A673 (cell line): ENCODE data around the gene PRICKLE1. TPM values are rescaled to one million over a fixed set of nuclear protein-coding genes. Genes with fewer than 3 reads are reported as not detected.

ENCODE experiments used
- BruUV-seq: library from RNA; stranded (reverse); fragments of 400-500 nt; replicated peaks from 2 replicates; lab custom pipeline; 2021; lab: Mats Ljungman, UMichigan
- CTCF ChIA-PET: fragments of 300-600 bp; sonication (Branson Sonifier 250); formaldehyde crosslinking; loops from one replicate; lab custom pipeline; 2022; ENCODE audit warnings: antibody characterized with exemption; lab: Charles Lee
- POLR2A ChIA-PET: fragments of 300-600 bp; sonication (Branson Sonifier 250); formaldehyde crosslinking; loops from one replicate; lab custom pipeline; 2022; ENCODE audit warnings: antibody characterized with exemption; ENCODE audit not compliant: low non-redundant PET; lab: Charles Lee
- DNase-seq: peaks from one replicate; pipeline ENCODE4 v3.0.0-alpha.2; 2015; ENCODE audit warnings: low spot score
- H3K27ac ChIP-seq: fragments of 200-600 bp; sonication (generic); 2 replicates; pipeline ENCODE4 v1.5.1; 2016; ENCODE audit warnings: mixed run types, low read depth, mild to moderate bottlenecking, mixed read lengths, antibody characterized with exemption, low read length; ENCODE audit not compliant: poor library complexity, severe bottlenecking
- H3K27me3 ChIP-seq: fragments of 200-600 bp; sonication (generic); replicated peaks from 2 replicates; pipeline ENCODE4 v1.6.1; 2017; ENCODE audit warnings: mixed run types, low read depth, mild to moderate bottlenecking, mixed read lengths, antibody characterized with exemption, low read length; ENCODE audit not compliant: insufficient read depth, poor library complexity
- H3K36me3 ChIP-seq: fragments of 200-600 bp; sonication (generic); 2 replicates; pipeline ENCODE4 v1.6.1; 2016; ENCODE audit warnings: mixed run types, mild to moderate bottlenecking, mixed read lengths, antibody characterized with exemption, low read length; ENCODE audit not compliant: insufficient read depth, poor library complexity, severe bottlenecking
- H3K4me1 ChIP-seq: fragments of 200-600 bp; sonication (generic); 2 replicates; pipeline ENCODE4 v1.6.1; 2017; ENCODE audit warnings: mixed run types, mild to moderate bottlenecking, mixed read lengths, antibody characterized with exemption, low read length; ENCODE audit not compliant: insufficient read depth, poor library complexity, severe bottlenecking
- H3K4me3 ChIP-seq: fragments of 200-600 bp; sonication (generic); 2 replicates; pipeline ENCODE4 v1.5.1; 2016; ENCODE audit warnings: low read depth, mixed run types, mild to moderate bottlenecking, mixed read lengths, low read length; ENCODE audit not compliant: poor library complexity, severe bottlenecking
- H3K9me3 ChIP-seq: fragments of 200-600 bp; sonication (generic); 2 replicates; pipeline ENCODE4 v1.6.1; 2016; ENCODE audit warnings: mixed run types, low read depth, mild to moderate bottlenecking, mixed read lengths, antibody characterized with exemption, low read length; ENCODE audit not compliant: poor library complexity, severe bottlenecking
- EZH2 ChIP-seq: fragments of 200-600 bp; sonication (generic); IDR thresholded peaks from 2 replicates; pipeline ENCODE4 v1.6.1; 2017; ENCODE audit warnings: borderline replicate concordance, low read depth, mild to moderate bottlenecking, mixed read lengths, antibody characterized with exemption, low read length; ENCODE audit not compliant: poor library complexity, severe bottlenecking
- intact Hi-C: fragments of 100-400 bp; cut with micrococcal nuclease; formaldehyde crosslinking; loops from one replicate; pipeline ENCODE4 v1.10.0; 2022; ENCODE audit not compliant: unreplicated experiment
- total RNA-seq: library from RNA; stranded (reverse); gene quantifications from 2 replicates; pipeline ENCODE4 v1.2.3, GENCODE V29; 2021
- TF ChIP-seq, protein P1 (sequence below): fragments of 300-800, 200-600 bp; sonication (generic); conservative IDR thresholded peaks from 2 replicates; pipeline ENCODE4 v1.5.1; 2017; ENCODE audit warnings: low read depth, mild to moderate bottlenecking, antibody characterized with exemption, low read length, moderate library complexity, mixed read lengths

The PRICKLE1 gene
- total RNA-seq, 1 experiment from 2014 or later = 1.1 TPM

DNA sequence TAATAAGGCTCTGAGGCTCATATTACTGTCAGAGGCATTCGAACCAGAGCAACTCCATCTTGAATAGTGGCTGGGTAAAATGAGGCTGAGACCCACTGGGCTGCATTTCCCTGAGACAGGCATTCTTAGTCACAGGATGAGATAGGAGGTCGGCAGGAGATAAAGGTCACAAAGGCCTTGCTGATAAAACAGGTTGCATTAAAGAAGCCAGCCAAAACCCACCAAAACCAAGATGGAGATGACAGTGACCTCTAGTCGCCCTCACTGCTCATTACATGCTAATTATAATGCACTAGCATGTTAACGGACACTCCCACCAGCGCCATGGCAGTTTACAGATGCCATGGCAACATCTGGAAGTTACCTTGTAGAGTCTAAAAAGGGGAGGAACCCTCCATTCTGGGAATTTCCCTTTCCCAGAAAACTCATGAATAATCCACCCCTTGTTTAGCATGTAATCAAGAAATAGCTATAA lies 18.1 kb upstream of the PRICKLE1 start:
- DNase-seq = no peak
- BruUV-seq = no TSS peak
- Histone ChIP-seq H3K27ac (no peak overlapping the region), H3K36me3 (no peaks in the 10 kb centered on the region), H3K9me3 (no peaks in the 10 kb centered on the region), H3K27me3 (no peaks in the 10 kb centered on the region), H3K4me1 (no peaks in the 10 kb centered on the region), H3K4me3 (no peak overlapping the region)
- ChIA-PET POLR2A (no interaction called here), CTCF (interaction anchor here (0.6 kb wide), 1 partner anchor 25 kb away, joined by 4 read pairs; no protein-coding TSS in a partner anchor)
- no peak for TF ChIP-seq EZH2
- TF ChIP-seq, protein P1, sequence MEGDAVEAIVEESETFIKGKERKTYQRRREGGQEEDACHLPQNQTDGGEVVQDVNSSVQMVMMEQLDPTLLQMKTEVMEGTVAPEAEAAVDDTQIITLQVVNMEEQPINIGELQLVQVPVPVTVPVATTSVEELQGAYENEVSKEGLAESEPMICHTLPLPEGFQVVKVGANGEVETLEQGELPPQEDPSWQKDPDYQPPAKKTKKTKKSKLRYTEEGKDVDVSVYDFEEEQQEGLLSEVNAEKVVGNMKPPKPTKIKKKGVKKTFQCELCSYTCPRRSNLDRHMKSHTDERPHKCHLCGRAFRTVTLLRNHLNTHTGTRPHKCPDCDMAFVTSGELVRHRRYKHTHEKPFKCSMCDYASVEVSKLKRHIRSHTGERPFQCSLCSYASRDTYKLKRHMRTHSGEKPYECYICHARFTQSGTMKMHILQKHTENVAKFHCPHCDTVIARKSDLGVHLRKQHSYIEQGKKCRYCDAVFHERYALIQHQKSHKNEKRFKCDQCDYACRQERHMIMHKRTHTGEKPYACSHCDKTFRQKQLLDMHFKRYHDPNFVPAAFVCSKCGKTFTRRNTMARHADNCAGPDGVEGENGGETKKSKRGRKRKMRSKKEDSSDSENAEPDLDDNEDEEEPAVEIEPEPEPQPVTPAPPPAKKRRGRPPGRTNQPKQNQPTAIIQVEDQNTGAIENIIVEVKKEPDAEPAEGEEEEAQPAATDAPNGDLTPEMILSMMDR = no peak
- intact Hi-C loops = no loop called here

DNA sequence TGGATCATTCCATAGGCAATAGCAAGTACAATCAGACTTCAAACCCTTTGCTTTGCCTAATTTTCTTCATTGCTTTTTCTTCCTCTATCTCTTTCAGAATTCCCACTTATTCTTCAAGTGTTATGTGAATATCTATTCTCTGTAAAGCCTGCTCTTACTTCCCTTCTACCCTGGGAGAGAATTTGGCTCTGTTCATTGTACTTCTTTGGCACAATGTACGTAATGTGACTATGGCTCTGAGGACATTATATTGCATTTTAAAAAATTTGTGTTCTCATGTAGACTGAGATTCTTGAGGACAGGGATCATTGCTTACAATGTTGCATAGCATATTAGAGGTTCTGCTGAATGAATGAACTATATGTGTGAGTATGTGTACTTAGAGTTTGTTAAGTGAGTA lies 16.9 kb upstream of the PRICKLE1 start:
- CTCF ChIA-PET = no interaction called here
- TF ChIP-seq, protein P1 = no peak
- no peak for TF ChIP-seq EZH2

DNA sequence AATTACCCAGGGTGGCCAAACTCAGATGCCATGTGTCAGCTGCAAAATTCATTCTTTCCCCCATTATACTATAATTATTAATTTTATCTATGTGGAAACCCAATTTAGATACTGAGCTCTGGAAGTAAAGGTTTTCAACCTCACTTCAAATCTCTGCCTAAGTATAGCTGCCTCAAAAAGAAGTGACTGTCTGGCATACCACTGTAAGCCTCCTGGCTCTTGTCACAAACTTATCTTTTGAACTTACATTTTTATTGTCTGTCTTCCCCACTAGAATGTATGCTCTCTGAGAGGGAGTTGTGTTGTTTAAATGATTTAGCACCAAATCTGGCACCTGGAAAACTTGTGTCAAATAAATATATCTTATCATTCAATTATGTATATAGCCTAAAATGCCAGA lies 16.1 kb upstream of the PRICKLE1 start:
- CTCF ChIA-PET = no interaction called here
- Histone ChIP-seq H3K9me3 (no peaks in the 10 kb centered on the region), H3K36me3 (no peaks in the 10 kb centered on the region), H3K27me3 (no peaks in the 10 kb centered on the region), H3K4me1 (no peaks in the 10 kb centered on the region), H3K27ac (no peak overlapping the region), H3K4me3 (no peak overlapping the region)
- intact Hi-C loops = no loop called here
- BruUV-seq = no TSS peak
- no peak for DNase-seq
- POLR2A ChIA-PET = no interaction called here
- TF ChIP-seq, protein P1 = no peak
- TF ChIP-seq EZH2 = no peak

More for the DNA sequence above, 16.9 kb upstream of the PRICKLE1 start:
- no peaks in the 10 kb centered on the region for H3K27me3 ChIP-seq
- no TSS peak for BruUV-seq
- DNase-seq = no peak
- no peaks in the 10 kb centered on the region for H3K4me1 ChIP-seq
- H3K36me3 ChIP-seq = no peaks in the 10 kb centered on the region
- H3K9me3 ChIP-seq = no peaks in the 10 kb centered on the region
- POLR2A ChIA-PET = no interaction called here
- no peak overlapping the region for H3K27ac ChIP-seq
- intact Hi-C loops = no loop called here
- no peak overlapping the region for H3K4me3 ChIP-seq
